ENCODE measurements around the gene IL21R. TPM values are rescaled to one million over a fixed set of nuclear protein-coding genes. Genes with fewer than 3 reads are reported as not detected.

Gene IL21R
- 1.2 and 2.2 TPM in 2 replicates for total RNA-seq

DNA sequence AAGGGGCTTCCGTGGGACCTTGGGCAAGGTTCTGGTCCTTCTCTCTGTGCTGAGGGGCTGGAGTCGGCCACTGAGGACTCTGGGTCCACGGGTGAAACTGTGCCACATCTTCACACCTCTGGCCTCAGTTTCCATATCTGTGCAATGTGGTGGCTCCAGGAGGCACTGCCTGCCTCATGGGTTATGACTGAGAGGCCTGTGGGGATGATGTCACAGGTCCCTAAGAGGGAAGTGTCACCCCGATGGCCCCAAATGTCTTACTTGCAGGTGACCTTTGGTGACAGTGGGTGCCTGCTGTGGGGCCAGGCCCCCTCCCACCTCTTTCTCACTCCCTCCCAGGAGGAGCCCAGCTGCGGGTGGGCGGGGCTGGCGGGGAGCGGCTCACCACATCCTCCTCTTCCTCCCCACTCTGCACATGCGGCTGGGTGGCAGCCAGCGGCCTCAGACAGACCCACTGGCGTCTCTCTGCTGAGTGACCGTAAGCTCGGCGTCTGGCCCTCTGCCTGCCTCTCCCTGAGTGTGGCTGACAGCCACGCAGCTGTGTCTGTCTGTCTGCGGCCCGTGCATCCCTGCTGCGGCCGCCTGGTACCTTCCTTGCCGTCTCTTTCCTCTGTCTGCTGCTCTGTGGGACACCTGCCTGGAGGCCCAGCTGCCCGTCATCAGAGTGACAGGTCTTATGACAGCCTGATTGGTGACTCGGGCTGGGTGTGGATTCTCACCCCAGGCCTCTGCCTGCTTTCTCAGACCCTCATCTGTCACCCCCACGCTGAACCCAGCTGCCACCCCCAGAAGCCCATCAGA lies at the start of gene IL21R:
Gene IL21R (plus strand): TSS at position 407 of the 801 bp plus-strand sequence. CDS start 27,898 bp downstream, outside the sequence.

Other genes starting within 250 kb of the IL21R start
- gene KDM8, start 198.6 kb upstream of the IL21R start, total RNA-seq = 2.7 and 3.9 TPM in 2 replicates
- 72.1 and 79.5 TPM in 2 replicates for gene NSMCE1, start 133.4 kb upstream of the IL21R start, total RNA-seq
- 40.3 and 76.6 TPM in 2 replicates for gene IL4R, start 88.2 kb upstream of the IL21R start, total RNA-seq
- gene GTF3C1, start 147.7 kb downstream of the IL21R start, total RNA-seq = 75.3 and 80.9 TPM in 2 replicates
- gene KATNIP, start 148.0 kb downstream of the IL21R start, total RNA-seq = 30.4 and 30.7 TPM in 2 replicates